Endometrial microvascular endothelial cells (primary cell): ENCODE results near the gene SH3BP5L. TPM values are rescaled to one million over a fixed set of nuclear protein-coding genes. Genes with fewer than 3 reads are reported as not detected.
"Not testable (repeated sequence)": the region's sequence is repeated elsewhere in the genome, so short reads cannot be mapped to it uniquely, and the experiment has no call there.

Experiments
- in situ Hi-C: cut with HindIII; loops from 2 replicates; pipeline ENCODE4 v1.10.0; 2017; ENCODE audit warnings: low sequenced_read_pairs, low pct_unique_long_range_greater_than_20kb; ENCODE audit errors: inconsistent ontology term
- total RNA-seq: library from RNA; depleted of rRNA; stranded (reverse); fragments of >200 nt; gene quantifications from one replicate; pipeline ENCODE4 v1.2.3, GENCODE V29; 2015; ENCODE audit errors: inconsistent ontology term

SH3BP5L gene
- total RNA-seq, 1 donor from 2014 or later = 23.0 TPM

DNA sequence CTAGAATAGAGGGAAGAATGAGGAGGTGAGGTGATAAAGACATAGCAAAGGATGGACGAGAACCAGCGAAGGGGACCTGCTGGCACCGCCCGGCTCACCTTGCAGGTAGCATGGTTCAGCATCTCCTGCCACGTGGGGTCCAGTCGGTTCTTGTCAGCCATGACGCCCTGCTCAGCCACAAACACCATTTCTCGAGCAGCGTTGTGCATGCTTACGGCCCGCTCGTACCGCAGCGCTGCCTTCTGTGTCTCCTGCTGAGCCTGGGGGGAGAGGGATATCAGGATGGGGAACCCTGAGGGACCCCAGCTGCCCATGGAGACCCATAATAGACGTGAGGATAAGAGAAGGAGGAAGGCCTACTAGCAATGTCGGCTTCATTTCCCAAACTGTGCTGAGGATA, 11.4 kb downstream of the SH3BP5L start:
- in situ Hi-C loops = no loop called here

GRCh38 chr1:248813546-248813945, 12.2 kb downstream of the SH3BP5L start:
- in situ Hi-C loops = no loop called here

GRCh38 chr1:248812736-248813425, 12.8 kb downstream of the SH3BP5L start:
- in situ Hi-C loops = no loop called here

DNA sequence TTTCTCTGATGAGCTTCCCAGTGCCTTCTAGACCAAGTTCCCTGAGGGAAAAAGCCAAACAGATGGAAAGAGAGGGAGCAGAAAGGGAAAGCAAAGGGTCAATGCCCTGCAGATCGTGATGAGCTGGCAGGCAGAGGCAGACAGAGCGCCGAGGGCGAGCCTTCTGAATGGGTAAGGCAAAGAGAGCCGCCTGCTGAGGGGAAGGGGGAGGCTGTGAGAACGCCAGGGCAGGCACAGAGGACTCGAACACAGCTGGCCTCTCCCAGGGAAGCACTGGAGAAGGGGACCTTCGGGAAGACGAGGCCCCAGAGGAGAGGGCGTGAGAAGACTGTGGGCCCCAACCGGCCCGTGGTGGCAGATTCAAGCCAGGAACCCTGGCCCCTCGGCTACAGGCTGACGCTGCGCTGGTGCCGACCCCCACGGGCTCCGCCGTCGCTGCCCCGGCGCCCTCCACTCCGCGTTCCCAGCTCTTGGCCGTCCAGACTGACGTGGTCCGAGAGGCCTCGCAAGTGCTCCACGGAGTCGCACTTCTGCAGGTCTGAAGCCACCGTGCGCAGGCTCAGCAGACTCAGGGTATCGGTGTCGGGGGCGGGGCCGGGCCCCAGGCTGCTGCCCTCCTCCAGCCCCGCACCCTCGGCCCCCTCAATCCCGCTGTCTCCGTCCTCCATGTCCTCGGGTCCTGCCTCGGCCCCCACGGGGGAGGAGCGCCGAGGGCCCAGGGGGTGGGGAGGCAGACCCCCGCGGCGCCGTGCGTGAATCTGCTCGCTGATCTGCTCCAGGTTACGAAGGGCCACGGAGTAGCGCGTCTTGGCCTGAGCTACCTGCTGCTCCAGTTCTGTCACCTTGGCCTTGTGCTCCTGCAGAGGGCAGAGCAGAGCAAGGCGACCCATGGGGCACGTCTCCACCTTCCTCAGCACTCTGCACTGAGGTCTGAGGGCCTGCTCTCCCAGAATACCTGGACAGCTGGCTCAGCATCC, 13.9 kb downstream of the SH3BP5L start:
- in situ Hi-C loops = no loop called here

DNA sequence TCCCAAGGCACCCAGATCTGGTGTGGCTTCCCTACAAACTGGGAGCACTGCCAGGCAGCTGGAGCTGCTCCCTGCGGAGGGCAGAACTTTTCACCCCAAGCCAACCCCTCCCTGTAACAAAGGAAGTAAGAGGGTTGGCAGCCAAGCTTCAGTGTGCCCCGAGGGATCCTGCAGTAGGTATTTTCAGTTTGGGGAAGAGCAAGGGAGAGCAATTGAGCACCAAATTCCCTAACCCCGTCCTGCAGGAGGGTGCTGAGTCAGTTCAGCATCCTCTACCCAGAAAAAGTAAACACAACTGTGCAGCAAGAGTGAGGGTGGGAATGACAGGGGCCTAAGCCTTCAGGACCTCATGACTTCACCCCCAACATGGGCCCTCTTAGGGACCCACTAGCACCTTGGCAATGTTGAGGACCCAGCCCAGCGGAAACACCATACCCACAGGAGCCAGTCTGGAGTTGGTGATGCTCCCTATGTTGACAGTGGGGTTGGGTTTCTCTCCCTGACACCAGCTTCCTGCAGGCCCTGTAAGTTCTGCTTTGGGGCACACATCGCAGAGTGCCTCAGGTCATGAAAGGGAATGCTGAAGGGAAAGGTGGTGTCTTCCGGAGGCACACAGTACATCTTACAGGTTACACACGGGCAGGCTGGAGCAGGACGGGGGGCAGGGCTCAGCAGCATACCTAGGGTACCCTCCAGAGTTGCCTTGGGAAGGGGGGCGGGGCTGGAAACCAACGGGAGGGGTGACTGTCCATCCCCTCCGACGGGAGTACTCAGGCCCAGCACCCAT, 14.8 kb downstream of the SH3BP5L start:
- in situ Hi-C loops = no loop called here

- in situ Hi-C loops = no loop called here
Observed at GRCh38 chr1:248810000-248810726, 15.6 kb downstream of the SH3BP5L start.

- in situ Hi-C loops = no loop called here
Observed at GRCh38 chr1:248808876-248809275, 16.8 kb downstream of the SH3BP5L start.

- in situ Hi-C loops = no loop called here
Observed at GRCh38 chr1:248807067-248807737, 18.5 kb downstream of the SH3BP5L start.

- in situ Hi-C loops = no loop called here
Observed at GRCh38 chr1:248805876-248806275, 19.8 kb downstream of the SH3BP5L start.

DNA sequence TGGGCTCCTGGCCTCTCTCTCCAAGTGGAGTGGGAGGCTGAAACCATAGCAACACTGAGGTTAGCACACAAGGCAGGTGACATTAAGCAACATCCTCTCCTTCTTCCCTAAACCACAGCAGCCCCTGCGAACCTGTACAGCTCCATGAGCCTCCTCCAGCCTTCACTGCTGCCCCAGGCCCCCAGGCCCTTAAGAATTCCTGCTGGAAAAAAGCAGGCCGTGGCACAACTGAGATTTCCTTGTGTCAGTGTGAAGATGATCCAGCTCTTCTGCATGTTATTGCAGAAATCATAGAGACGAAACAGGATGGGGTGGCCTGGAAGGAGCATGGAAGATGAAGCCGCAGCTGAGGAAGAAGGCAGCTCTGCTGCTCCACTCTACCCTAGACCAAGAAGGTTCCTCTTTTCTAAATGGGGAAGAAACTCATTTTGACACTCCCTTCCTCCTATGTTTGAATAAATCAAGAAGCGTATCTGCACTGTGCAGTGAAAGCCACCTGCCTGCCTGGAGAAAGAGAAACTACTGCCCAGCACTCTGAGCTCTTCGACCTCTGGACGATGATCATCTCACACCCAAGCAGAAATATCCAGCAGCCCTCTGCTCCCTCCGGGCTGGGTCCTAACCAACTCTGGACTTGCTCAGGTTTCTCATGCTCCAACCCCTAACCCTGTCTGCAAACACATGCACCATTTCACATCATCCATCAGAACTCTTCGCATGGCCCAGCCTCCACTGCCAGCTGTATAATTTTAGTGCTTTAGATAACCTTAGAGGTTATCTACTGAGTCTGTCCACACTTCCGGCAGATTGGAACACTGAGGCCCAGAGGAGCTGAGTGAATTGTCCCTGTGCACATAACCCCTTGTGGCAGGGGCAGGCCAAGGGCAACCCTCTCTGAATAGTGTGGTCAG, 20.7 kb downstream of the SH3BP5L start:
- in situ Hi-C loops = no loop called here

DNA sequence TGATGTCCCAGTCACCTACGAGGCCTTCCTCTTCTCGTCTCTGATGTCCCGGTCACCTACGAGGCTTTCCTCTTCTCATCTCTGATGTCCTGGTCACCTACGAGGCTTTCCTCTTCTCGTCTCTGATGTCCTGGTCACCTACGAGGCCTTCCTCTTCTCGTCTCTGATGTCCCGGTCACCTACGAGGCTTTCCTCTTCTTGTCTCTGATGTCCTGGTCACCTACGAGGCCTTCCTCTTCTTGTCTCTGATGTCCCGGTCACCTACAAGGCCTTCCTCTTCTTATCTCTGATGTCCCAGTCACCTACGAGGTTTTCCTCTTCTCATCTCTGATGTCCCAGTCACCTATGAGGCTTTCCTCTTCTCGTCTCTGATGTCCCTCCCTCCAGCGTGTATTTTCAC, 22.2 kb downstream of the SH3BP5L start:
- in situ Hi-C loops = not testable (repeated sequence)

GRCh38 chr1:248802454-248802853, 23.3 kb downstream of the SH3BP5L start:
- in situ Hi-C loops = no loop called here

- in situ Hi-C loops = no loop called here
Observed at GRCh38 chr1:248800459-248800858, 25.3 kb downstream of the SH3BP5L start.

- in situ Hi-C loops = no loop called here
Observed at GRCh38 chr1:248798791-248799190, 26.9 kb downstream of the SH3BP5L start.

DNA sequence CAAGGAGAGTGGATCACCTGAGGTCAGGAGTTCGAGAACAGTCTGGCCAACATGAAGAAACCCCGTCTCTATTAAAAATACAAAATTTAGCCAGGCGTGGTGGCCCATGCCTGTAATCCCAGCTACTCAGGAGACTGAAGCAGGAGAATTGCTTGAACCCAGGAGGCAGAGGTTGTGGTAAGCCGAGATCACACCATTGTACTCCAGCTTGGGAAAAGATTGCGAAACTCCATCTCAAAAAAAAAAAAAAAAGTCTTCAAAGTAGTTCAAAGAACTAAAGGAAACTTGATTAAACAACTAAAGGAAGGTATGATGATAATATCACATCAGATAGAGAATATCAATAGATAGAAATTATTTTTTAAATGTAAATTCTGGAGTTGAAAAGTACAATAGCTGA, 31.1 kb downstream of the SH3BP5L start:
- in situ Hi-C loops = not testable (repeated sequence)

DNA sequence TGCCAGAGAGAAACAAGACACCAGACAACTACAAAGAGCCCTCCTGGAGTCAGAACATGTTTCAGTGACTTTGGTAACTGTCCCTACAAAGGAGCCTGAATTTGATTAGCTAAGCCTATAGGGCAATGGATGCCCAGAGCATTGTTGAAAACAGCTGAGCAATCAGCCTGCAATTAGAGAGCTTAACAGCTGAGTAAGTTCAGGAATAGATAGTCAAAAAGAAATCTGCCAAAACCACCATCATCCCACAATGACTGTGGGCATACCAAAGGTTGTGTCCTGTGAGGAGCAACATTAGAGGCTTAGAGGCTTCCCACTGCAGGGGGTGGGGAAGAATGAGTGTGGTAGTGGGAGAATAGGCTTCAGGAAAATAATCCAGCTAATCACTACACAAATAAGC, 32.1 kb downstream of the SH3BP5L start:
- in situ Hi-C loops = no loop called here

DNA sequence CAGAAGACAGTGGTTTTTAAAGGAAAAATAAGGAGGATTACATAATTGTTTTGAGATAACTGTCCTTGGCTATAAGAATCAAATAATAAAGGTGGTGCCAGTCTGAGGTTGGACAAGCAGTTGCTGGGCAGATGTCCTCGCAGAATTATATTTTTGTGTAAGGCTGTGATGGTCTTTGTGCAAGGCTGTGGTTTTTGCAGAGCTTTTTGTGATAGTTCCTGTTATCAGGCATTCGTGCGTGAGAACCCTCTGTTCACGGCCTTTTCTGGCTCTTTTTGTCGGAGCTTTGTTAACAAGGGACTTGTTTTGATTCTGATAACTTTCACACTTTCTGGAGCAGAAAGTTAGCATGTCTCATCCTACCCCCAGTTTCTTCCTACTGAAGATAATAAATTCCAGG, 33.4 kb downstream of the SH3BP5L start:
- in situ Hi-C loops = no loop called here
